ENCODE measurements around the gene ZNF74.

DNA sequence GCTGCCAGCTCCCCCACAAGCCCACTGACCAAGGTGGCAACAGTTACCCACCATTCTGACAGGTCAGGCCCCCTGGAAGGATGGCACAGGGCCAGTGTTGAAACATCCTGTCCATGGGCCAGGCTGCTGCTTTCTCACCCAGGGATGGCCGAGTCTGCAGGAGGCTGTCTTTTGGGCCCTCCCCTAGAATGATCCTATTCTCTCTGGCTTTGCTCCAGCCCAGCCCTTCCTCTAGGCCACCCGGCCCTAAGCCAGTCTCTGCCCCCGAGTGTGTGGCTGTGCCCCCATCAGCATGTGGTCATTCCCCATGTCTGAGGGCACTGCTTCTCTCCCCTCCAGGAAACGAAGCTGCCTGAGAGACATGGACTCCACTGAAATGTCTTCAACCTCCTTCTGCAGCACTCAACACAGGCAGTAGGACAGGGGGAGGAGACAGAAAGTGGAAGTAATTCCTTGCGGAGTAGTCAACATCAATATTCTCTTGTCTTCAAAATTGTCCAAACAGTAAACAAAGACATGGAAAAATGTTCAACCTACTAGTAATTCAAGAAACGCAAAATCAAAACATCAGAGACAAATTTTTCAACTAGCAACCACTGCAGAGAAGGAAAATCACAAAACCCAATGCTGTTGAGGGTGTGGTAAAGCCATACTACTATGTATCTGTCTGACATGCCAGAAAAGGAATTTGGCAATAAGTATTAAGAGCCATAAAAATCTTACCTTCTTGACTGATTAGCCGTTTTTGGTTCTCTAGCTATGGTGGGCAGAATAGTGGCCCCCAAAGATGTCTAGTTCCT, 48.7 kb downstream of the ZNF74 start:
- TF ChIP-seq, protein P1, sequence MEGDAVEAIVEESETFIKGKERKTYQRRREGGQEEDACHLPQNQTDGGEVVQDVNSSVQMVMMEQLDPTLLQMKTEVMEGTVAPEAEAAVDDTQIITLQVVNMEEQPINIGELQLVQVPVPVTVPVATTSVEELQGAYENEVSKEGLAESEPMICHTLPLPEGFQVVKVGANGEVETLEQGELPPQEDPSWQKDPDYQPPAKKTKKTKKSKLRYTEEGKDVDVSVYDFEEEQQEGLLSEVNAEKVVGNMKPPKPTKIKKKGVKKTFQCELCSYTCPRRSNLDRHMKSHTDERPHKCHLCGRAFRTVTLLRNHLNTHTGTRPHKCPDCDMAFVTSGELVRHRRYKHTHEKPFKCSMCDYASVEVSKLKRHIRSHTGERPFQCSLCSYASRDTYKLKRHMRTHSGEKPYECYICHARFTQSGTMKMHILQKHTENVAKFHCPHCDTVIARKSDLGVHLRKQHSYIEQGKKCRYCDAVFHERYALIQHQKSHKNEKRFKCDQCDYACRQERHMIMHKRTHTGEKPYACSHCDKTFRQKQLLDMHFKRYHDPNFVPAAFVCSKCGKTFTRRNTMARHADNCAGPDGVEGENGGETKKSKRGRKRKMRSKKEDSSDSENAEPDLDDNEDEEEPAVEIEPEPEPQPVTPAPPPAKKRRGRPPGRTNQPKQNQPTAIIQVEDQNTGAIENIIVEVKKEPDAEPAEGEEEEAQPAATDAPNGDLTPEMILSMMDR (IDR thresholded peaks at IDR 0.05; ENCODE audit: borderline replicate concordance, extremely low read depth, low read length, poor library complexity, severe bottlenecking), result no peak
- no peak for TF ChIP-seq EZH2 (IDR thresholded peaks at IDR 0.05; ENCODE audit: borderline replicate concordance, low read depth, low read length, severe bottlenecking)

All from DND-41 (cell line).